Measurements from ENCODE around the gene NME5. TPM values are rescaled to one million over a fixed set of nuclear protein-coding genes. Genes with fewer than 3 reads are reported as not detected.

NME5 gene
- total RNA-seq, 1 experiment from 2014 or later = 0.44 TPM

DNA sequence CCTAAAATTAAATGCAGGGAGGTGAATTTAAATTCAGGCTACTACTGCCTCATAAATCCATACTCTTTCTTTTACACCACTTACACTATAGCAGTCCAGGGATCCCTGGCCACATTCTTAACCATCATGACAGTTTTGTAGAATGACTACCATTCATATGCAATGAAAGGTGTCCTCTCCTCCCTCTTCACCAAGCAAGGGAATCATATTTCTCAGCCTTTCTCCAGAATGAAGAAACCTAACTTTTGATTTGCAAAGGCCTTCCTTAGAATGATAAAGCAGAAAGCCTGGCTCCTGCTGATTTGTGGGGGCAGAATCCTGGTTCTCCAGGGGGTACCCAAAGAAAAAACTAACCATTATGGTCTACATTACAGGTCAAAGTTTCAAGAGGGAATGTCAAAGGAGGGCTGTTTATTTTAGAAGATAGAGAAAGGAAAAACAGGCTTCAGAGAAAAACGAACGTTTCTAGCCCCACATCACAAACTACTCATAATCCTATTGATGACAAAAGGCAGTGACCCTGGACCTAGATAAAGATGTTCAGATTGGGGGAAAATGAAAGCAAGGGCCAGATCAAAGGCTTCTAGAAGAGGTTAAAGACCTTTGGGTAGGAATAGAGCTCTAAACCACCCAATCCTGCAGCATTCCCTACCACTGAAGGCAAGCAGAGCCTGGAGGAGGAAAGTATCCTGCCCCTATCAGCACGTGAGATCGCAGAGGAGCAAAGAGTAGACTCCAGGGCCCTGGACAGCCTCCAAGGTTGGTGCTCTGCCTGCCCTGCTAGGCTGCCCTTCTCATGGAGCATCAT lies 43.9 kb downstream of the NME5 start:
- Histone ChIP-seq H3K4me2 (ENCODE audit: low read length) (no peak overlapping the region), H4K20me1 (ENCODE audit: low read length) (no peaks in the 10 kb centered on the region), H3K79me2 (ENCODE audit: low read length) (no peaks in the 10 kb centered on the region), H3K27me3 (ENCODE audit: low read length) (no peaks in the 10 kb centered on the region), H3K36me3 (ENCODE audit: low read depth, low read length) (no peaks in the 10 kb centered on the region), H3F3A (ENCODE audit: low read length, unreplicated experiment) (no peaks in the 10 kb centered on the region), H2AFZ (ENCODE audit: low read length) (no peak overlapping the region), H3K4me3 (ENCODE audit: low read length) (no peak overlapping the region), H3K9ac (ENCODE audit: low read length) (no peak overlapping the region), H3K4me1 (ENCODE audit: insufficient read depth, low read length) (no peaks in the 10 kb centered on the region), H3K9me2 (replicated peaks; ENCODE audit: low read length) (no peaks in the 10 kb centered on the region), H3K27ac (ENCODE audit: low read length) (no peak overlapping the region), H3K9me3 (ENCODE audit: low read length) (no peaks in the 10 kb centered on the region)
- BruUV-seq (replicated peaks) = no TSS peak
- ATAC-seq (no peak), DNase-seq (no peak)
- ChIA-PET POLR2A (ENCODE audit: unreplicated experiment) (no interaction called here), CTCF (no interaction called here)
- TF ChIP-seq EZH2 (IDR thresholded peaks at IDR 0.05; ENCODE audit: low read length, unreplicated experiment) = no peak
- TF ChIP-seq EZH2phosphoT487 (IDR thresholded peaks at IDR 0.05; ENCODE audit: borderline replicate concordance, low read length) = no peak
- TF ChIP-seq, protein P1, sequence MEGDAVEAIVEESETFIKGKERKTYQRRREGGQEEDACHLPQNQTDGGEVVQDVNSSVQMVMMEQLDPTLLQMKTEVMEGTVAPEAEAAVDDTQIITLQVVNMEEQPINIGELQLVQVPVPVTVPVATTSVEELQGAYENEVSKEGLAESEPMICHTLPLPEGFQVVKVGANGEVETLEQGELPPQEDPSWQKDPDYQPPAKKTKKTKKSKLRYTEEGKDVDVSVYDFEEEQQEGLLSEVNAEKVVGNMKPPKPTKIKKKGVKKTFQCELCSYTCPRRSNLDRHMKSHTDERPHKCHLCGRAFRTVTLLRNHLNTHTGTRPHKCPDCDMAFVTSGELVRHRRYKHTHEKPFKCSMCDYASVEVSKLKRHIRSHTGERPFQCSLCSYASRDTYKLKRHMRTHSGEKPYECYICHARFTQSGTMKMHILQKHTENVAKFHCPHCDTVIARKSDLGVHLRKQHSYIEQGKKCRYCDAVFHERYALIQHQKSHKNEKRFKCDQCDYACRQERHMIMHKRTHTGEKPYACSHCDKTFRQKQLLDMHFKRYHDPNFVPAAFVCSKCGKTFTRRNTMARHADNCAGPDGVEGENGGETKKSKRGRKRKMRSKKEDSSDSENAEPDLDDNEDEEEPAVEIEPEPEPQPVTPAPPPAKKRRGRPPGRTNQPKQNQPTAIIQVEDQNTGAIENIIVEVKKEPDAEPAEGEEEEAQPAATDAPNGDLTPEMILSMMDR (conservative IDR thresholded peaks at IDR 0.05; ENCODE audit: low read depth, low read length) = no peak
- intact Hi-C loops (cut with micrococcal nuclease) = no loop called here

DNA sequence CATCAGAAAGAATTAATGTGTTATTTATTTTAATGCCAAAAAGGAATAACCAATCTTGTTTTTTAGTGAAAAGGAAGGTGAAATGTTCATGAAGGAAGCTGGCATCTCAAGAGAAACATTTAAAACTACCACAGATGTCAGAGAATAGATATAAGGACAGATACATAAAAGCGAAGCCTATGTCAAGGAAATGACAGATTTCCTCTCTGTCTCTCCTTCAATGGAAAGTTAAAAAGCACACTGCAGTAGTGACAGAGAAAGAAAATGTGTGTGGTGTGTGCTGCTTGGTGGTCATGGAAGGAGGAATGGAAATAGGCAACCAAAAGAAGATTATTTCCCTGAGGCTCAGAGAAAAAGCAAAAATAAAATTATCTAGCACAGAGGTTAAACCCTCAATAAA lies 46.2 kb downstream of the NME5 start:
- Histone ChIP-seq H3F3A (ENCODE audit: low read length, unreplicated experiment) (no peaks in the 10 kb centered on the region), H3K27me3 (ENCODE audit: low read length) (no peaks in the 10 kb centered on the region), H3K9me2 (replicated peaks; ENCODE audit: low read length) (no peaks in the 10 kb centered on the region), H2AFZ (ENCODE audit: low read length) (no peak overlapping the region), H3K4me3 (ENCODE audit: low read length) (no peak overlapping the region), H3K36me3 (ENCODE audit: low read depth, low read length) (no peaks in the 10 kb centered on the region), H3K9ac (ENCODE audit: low read length) (no peak overlapping the region), H3K79me2 (ENCODE audit: low read length) (no peaks in the 10 kb centered on the region), H3K4me2 (ENCODE audit: low read length) (no peak overlapping the region), H3K4me1 (ENCODE audit: insufficient read depth, low read length) (no peaks in the 10 kb centered on the region), H3K9me3 (ENCODE audit: low read length) (no peaks in the 10 kb centered on the region), H3K27ac (ENCODE audit: low read length) (no peak overlapping the region), H4K20me1 (ENCODE audit: low read length) (no peaks in the 10 kb centered on the region)
- TF ChIP-seq EZH2phosphoT487 (IDR thresholded peaks at IDR 0.05; ENCODE audit: borderline replicate concordance, low read length) (no peak), EZH2 (IDR thresholded peaks at IDR 0.05; ENCODE audit: low read length, unreplicated experiment) (no peak)
- TF ChIP-seq, protein P1 (conservative IDR thresholded peaks at IDR 0.05; ENCODE audit: low read depth, low read length) = no peak
- ChIA-PET POLR2A (ENCODE audit: unreplicated experiment) (no interaction called here), CTCF (no interaction called here)
- BruUV-seq (replicated peaks) = no TSS peak
- intact Hi-C loops (cut with micrococcal nuclease) = no loop called here
- ATAC-seq = no peak
- no peak for DNase-seq

DNA sequence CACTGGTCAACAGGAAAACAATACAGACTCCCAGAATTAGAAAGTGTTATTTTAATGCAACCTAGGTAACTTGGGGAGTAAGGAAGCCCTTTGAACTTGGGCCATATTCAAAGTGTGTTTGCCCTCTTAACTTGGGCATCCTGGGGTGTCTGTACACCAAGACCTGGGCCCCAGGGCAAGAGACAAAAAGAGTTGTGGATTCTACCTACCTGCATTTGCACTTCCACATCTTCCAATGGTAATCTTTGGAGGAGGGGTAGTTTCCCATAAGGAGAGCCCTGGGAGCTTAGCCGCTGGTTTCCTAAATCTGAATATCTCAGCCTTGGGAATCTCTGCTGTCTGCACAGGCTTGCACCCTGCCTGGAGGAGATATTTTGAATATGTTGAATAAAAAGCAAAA lies 46.9 kb downstream of the NME5 start:
- ChIA-PET CTCF (no interaction called here), POLR2A (ENCODE audit: unreplicated experiment) (no interaction called here)
- H3K9me2 ChIP-seq (replicated peaks; ENCODE audit: low read length) = no peaks in the 10 kb centered on the region
- DNase-seq (no peak), ATAC-seq (no peak)
- no peaks in the 10 kb centered on the region for H3F3A ChIP-seq (ENCODE audit: low read length, unreplicated experiment)
- H3K27me3 ChIP-seq (ENCODE audit: low read length) = no peaks in the 10 kb centered on the region
- no TSS peak for BruUV-seq (replicated peaks)
- H3K4me1 ChIP-seq (ENCODE audit: insufficient read depth, low read length) = no peaks in the 10 kb centered on the region
- H3K9me3 ChIP-seq (ENCODE audit: low read length) = no peaks in the 10 kb centered on the region
- H3K36me3 ChIP-seq (ENCODE audit: low read depth, low read length) = no peaks in the 10 kb centered on the region
- H3K4me3 ChIP-seq (ENCODE audit: low read length) = no peak overlapping the region
- H2AFZ ChIP-seq (ENCODE audit: low read length) = no peak overlapping the region
- TF ChIP-seq, protein P1 (conservative IDR thresholded peaks at IDR 0.05; ENCODE audit: low read depth, low read length) = no peak
- TF ChIP-seq EZH2phosphoT487 (IDR thresholded peaks at IDR 0.05; ENCODE audit: borderline replicate concordance, low read length) = no peak
- TF ChIP-seq EZH2 (IDR thresholded peaks at IDR 0.05; ENCODE audit: low read length, unreplicated experiment) = no peak
- no peaks in the 10 kb centered on the region for H4K20me1 ChIP-seq (ENCODE audit: low read length)
- intact Hi-C loops (cut with micrococcal nuclease) = no loop called here
- H3K27ac ChIP-seq (ENCODE audit: low read length) = no peak overlapping the region
- no peaks in the 10 kb centered on the region for H3K79me2 ChIP-seq (ENCODE audit: low read length)
- no peak overlapping the region for H3K9ac ChIP-seq (ENCODE audit: low read length)
- H3K4me2 ChIP-seq (ENCODE audit: low read length) = no peak overlapping the region

Measured in PC-3 (cell line).